GM19328 (cell line): ENCODE data around the gene NT5DC1.

Experiments
- ATAC-seq: cut with Tn5 transposase; IDR thresholded peaks from one replicate; pipeline ENCODE4 v1.9.1; 2021; ENCODE audit warnings: mild to moderate bottlenecking, moderate library complexity; ENCODE audit not compliant: unreplicated experiment

Gene NT5DC1

DNA sequence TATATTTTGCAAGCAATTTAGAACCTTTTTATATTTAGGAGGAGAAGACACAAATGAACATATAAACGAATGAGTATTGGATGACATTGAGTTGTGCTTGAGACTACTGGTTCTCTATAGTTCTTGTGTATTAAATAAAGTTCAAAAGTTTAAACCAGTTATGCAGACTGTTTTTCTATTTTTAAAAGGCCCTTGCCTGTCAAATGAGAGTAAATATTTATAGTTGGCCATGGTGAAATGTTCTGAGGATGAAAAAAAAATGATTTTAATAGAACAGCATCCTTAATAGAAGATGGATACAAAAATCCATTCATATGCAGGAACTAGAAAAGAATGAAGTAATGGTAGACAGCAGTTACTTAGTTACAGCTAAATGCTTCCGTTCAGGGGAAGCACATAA is 88.8 kb downstream of the NT5DC1 start:
- ATAC-seq = no peak

- ATAC-seq = no peak
These were observed 89.9 kb downstream of the NT5DC1 start for GRCh38 chr6:116190550-116190949.

GRCh38 chr6:116191881-116192280 is 91.2 kb downstream of the NT5DC1 start:
- no peak for ATAC-seq

- ATAC-seq = no peak
These were observed 92.1 kb downstream of the NT5DC1 start for GRCh38 chr6:116192786-116193185.

DNA sequence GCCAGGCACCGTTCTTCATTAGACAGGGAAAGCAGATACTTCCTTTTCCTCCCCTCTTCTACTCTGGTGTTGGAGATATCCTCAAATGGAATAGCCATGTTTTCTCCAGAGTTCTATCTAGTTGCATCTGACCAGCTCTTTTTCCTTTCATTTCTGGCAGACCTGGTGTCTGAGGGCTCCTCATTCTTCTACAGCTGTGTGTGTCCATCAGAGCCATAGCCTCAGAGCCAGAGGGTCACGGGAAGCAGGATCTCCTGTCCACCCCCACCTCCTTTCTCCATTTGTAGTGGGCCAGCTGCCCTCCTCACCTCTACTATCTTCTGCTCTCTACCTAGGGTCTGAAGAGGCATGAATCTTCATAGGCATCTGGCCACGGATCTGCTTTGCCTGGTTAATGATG is 96.2 kb downstream of the NT5DC1 start:
- no peak for ATAC-seq

DNA sequence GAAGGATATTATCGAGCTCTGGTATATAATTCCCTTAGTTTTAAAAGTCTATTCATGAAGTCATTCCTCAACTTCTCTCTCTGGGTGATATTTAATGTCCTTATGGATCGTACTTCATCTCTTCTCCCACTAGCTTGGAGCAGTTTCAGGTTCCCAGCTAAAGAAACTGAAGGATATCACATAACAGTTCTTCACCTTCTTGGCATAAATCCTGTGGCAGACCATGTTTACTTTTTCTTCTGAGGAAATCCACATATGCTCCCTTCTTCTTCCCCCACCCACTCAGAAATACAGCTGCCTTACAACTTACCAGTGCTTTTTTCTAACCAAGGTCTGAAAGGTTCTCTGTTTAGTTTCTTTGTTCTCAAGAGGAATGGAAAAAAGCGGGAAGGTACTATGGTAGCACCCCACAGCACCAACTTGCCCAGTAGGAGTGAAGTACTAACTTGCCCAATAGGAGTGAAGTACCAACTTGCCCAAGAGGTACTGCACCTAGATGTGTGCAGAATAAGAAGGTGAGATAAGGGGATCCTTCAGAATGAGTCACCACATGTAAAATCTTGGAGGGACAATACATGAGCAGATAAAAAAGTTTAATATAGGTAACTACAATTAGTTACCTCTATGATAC is 100.1 kb downstream of the NT5DC1 start:
- no peak for ATAC-seq

- no peak for ATAC-seq
These were observed 100.9 kb downstream of the NT5DC1 start for GRCh38 chr6:116201538-116201937.

- ATAC-seq = no peak
These were observed 104.6 kb downstream of the NT5DC1 start for GRCh38 chr6:116205281-116205680.

DNA sequence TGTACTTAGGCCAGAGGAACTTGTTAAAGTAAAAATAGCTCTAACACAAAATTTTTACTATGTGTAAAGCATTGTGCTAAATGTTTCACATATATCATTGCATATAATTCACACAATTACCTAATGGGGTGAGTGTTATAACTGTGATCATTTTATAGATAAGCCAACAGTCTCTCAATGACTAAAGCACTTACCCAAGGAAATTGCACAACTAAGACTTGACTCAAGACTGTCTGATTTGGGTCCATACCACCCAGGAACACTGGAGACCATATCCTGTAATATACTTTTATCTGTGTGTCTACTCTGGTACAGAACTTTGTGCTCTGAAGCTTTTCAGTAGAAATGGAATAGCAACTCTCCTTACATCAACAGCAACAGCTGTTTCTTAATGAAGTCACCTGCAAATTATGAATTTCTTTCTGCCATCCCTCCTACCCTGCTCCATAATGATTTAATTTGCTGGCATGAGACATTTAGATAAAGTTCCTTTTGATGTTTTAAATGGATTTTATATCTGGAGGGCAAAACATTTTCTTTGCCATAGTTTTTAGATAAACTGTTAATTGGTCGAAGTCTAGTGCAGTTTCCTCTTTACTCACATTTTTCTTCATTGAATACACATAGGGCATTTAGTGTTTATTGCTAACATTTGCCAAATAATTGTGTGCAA is 105.7 kb downstream of the NT5DC1 start:
- no peak for ATAC-seq

- no peak for ATAC-seq
These were observed 107.6 kb downstream of the NT5DC1 start for GRCh38 chr6:116208056-116208785.

- ATAC-seq = no peak
These were observed 109.7 kb downstream of the NT5DC1 start for GRCh38 chr6:116210316-116210715.

- ATAC-seq = no peak
These were observed 110.2 kb downstream of the NT5DC1 start for GRCh38 chr6:116210750-116211425.

DNA sequence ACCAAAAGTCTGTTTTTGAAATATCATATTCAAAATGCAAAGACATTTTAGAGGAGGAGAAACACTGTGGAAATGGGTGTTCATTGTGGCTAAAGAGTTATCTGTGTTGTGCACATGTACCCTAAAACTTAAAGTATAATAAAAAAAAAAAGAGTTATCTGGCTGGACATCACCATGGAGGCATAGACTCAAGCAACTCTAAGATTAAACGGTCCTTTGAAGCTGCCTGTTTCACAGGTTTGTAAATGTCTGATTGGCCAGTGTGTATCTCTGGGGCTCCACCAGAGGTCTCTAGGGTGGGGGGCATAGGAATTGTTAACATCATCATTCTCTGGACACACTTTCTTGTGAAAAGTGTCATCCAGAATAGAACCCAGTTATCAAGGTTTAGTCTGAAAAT is 114.0 kb downstream of the NT5DC1 start:
- no peak for ATAC-seq

- no peak for ATAC-seq
These were observed 114.8 kb downstream of the NT5DC1 start for GRCh38 chr6:116215414-116215813.

DNA sequence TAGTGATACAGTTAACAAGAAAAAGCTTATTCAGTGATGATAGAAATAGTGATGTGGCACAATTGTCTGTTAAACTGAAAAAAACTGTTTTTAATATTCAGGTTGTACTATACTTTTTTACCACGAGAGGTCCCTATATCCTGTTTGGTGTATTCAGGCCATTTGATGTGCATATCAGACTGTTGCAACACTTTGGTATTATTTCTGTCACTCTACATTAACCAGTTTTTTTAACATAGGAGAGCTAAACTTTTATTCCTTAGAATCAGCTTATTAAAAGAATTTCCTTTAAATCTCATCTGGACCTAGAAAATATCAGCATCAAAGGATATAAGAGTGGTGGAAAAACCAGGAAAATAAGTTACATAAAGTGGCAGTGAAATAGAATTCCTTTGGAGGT is 116.4 kb downstream of the NT5DC1 start:
- no peak for ATAC-seq

DNA sequence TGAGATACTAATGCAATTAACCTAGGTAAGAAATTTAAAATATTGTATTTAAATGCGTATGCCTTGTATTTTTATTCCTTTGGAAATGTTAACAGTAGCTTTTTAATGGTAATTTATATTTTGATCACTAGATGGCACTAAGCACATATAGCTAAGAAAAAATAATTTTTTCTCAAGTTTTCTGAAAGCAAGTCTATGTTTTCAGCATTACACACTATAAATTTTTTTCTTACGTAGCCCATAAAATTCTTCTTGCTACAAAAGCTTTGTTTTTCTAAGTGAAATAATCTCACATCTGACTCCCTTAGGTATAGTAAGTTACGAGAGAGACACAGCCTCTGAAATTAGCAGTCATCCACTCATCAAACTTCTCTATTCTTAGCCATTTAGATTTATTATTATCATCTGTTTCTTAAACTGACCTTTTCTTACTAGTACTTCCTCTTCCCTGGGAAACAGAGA is 117.5 kb downstream of the NT5DC1 start:
- ATAC-seq = no peak

DNA sequence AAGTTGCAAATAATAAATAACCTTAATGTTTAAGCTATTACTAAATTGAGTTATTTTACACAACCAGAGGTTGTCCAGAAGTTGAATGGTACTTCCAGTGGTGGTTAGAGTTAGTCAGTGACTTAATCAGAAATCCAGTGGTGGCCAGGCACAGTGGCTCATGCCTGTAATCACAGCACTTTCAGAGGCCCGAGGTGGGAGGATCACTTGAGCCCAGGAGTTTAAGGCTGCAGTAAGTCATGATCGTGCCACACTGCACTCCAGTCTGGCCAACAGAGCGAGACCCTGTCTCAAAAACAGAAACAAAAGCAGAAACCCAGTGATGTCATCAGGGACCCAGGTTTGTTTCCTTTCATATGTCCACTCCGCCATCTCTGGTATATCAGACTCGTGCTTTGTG is 118.2 kb downstream of the NT5DC1 start:
- ATAC-seq = no peak

DNA sequence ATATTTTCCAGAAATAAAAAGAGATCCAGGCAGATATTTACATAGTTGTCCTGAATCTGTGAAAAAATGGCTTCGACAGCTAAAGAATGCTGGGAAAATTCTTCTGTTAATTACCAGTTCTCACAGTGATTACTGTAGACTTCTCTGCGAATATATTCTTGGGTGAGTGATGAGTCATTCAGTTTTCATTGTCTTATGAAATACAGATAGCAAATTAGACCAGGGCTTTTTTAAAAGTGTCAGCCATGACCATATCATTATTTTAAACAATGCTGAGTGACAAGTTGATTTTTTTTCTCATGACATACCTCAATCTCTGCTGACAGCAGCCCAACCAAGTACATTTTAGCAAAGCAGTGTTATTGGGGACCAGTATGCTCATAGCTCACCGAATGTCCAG is 120.4 kb downstream of the NT5DC1 start:
- no peak for ATAC-seq

DNA sequence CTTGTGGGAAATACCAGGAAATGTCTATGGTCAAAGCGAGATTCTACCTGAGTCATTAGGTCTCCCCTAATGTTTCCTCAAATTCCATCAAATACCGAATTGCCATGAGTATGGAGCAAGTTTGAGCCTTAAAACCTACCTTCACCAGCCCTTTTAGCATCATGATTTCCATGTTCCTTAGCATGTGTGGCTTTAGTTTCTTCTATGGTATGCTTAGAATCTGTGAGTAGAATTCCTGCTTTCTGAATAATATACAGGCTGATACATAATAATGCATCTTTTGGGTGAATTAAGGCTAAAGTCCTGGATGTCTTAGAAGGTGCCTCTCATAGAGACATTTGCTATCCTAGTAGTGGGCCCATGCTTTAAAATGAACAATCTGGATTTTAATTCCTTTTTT is 121.3 kb downstream of the NT5DC1 start:
- no peak for ATAC-seq

- ATAC-seq = no peak
These were observed 122.7 kb downstream of the NT5DC1 start for GRCh38 chr6:116223355-116223754.

DNA sequence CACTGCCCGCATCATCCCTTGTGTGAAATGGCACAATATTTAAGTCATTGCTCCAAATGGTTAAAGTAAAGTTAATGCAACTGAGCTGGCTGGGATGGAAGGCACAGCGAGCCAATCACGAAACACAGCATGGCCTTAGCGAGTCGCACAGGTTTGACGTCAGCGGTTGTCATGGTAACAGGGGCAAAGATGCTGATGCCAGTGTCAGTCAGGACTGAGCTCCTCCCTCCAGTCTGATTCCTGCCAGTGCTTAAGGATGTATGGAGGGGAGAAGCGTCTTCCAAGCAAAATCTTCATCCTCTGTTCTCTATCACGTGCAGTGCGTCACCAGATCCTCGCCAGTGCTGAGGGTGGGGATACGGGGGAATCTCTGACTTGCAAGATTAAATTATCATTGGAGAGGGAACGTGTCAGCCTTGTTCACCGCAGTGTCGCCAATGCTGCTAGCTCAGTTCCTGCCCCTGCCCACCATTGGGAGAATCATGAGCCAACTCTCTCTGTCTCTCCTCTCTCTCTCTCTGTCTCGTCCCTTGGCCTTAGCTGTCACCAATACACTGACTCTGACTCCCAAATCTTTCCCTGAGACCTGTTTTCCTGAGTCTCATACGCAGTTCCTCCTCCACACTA is 128.7 kb downstream of the NT5DC1 start:
- no peak for ATAC-seq
